Panc1 (cell line): ENCODE measurements around the gene SLC39A7. TPM values are rescaled to one million over a fixed set of nuclear protein-coding genes. Genes with fewer than 3 reads are reported as not detected.

ENCODE experiments used
- ATAC-seq: fragments of 200-7000 bp; cut with Tn5 transposase; 2 replicates; pipeline ENCODE4 v1.9.1; 2020; ENCODE audit warnings: mild to moderate bottlenecking, moderate library complexity
- BruUV-seq: library from RNA; stranded (reverse); fragments of 400-500 nt; replicated peaks from 2 replicates; lab custom pipeline; 2021; lab: Mats Ljungman, UMichigan
- CTCF ChIA-PET: fragments of 300-600 bp; sonication (Branson Sonifier 250); formaldehyde crosslinking; loops from one replicate; lab custom pipeline; 2022; ENCODE audit warnings: antibody characterized with exemption; lab: Charles Lee
- POLR2A ChIA-PET: fragments of 300-600 bp; sonication (Branson Sonifier 250); formaldehyde crosslinking; loops from one replicate; lab custom pipeline; 2022; ENCODE audit warnings: antibody characterized with exemption; lab: Charles Lee
- DNase-seq: peaks from one replicate; pipeline ENCODE4 v3.0.0-alpha.2; 2010; ENCODE audit warnings: low read depth, low spot score
- H3K27ac ChIP-seq: 2 replicates; pipeline ENCODE4 v1.5.1; 2011; ENCODE audit warnings: mild to moderate bottlenecking, low read length, inconsistent platforms
- H3K27me3 ChIP-seq: fragments of 200-500 bp; sonication (Bioruptor generic); 2 replicates; pipeline ENCODE4 v1.6.0; 2014; ENCODE audit warnings: low read length, inconsistent platforms; ENCODE audit not compliant: control insufficient read depth, insufficient read depth
- H3K36me3 ChIP-seq: fragments of 200-500 bp; sonication (Bioruptor generic); 2 replicates; pipeline ENCODE4 v1.5.1; 2014; ENCODE audit warnings: inconsistent platforms, mild to moderate bottlenecking, low read length, moderate library complexity; ENCODE audit not compliant: control insufficient read depth, insufficient read depth
- H3K4me1 ChIP-seq: 2 replicates; pipeline ENCODE4 v1.5.1; 2011; ENCODE audit warnings: inconsistent platforms, mild to moderate bottlenecking, low read length, moderate library complexity; ENCODE audit not compliant: control insufficient read depth, insufficient read depth
- H3K4me3 ChIP-seq, 2 experiments: 2 replicates each; pipeline ENCODE4 v1.5.1; 2011 to 2012; ENCODE audit warnings: low read depth in 2 of 2, low read length in 2 of 2, mild to moderate bottlenecking in 2 of 2, inconsistent platforms in 1 of 2, moderate library complexity in 1 of 2
- H3K9me3 ChIP-seq: fragments of 200-500 bp; sonication (Bioruptor generic); 2 replicates; pipeline ENCODE4 v1.5.1; 2014; ENCODE audit warnings: low read depth, mild to moderate bottlenecking, inconsistent platforms, low read length, moderate library complexity; ENCODE audit not compliant: control insufficient read depth, insufficient read depth
- CTCF ChIP-seq: fragments of 450-650 bp; IDR thresholded peaks from 2 replicates; pipeline ENCODE4 v1.5.1; 2017; ENCODE audit warnings: mild to moderate bottlenecking
- POLR2AphosphoS5 ChIP-seq: IDR thresholded peaks from 2 replicates; pipeline ENCODE4 v1.6.1; 2012; ENCODE audit warnings: mild to moderate bottlenecking, low read depth, low read length, moderate library complexity
- REST ChIP-seq, 2 experiments: IDR thresholded peaks; 2 replicates each; pipeline ENCODE4 v1.6.1; 2011 to 2012; ENCODE audit warnings: low read depth in 2 of 2, control low read depth in 1 of 2, low read length in 1 of 2, mild to moderate bottlenecking in 1 of 2, moderate library complexity in 1 of 2; ENCODE audit not compliant: insufficient read depth in 1 of 2
- SIN3A ChIP-seq: IDR thresholded peaks from 2 replicates; pipeline ENCODE4 v1.6.1; 2012; ENCODE audit warnings: low read depth, mild to moderate bottlenecking, low read length, moderate library complexity, borderline replicate concordance; ENCODE audit not compliant: insufficient read depth
- TCF7L2 ChIP-seq: IDR thresholded peaks from 2 replicates; pipeline ENCODE4 v1.6.1; 2011; ENCODE audit warnings: mild to moderate bottlenecking, low read depth, low read length, inconsistent platforms
- in situ Hi-C: cut with HindIII; loops from 2 replicates; pipeline ENCODE4 v1.10.0; 2016; ENCODE audit warnings: low sequenced_read_pairs, low pct_unique_long_range_greater_than_20kb
- intact Hi-C: fragments of 100-400 bp; cut with micrococcal nuclease; formaldehyde crosslinking; loops from one replicate; pipeline ENCODE4 v1.10.0; 2022; ENCODE audit not compliant: unreplicated experiment
- total RNA-seq: library from RNA; stranded (reverse); gene quantifications from one replicate; pipeline ENCODE4 v1.2.1, GENCODE V29; 2021; ENCODE audit not compliant: unreplicated experiment

Gene SLC39A7
- total RNA-seq, 1 experiment from 2014 or later = 135 TPM

GRCh38 chr6:33208091-33208967, 7.7 kb downstream of the SLC39A7 start, which contains the start of gene RING1:
TSS of gene RING1 (plus strand) at chr6:33208500. CDS start at chr6:33208823, 323 bp downstream.
- no TSS peak for BruUV-seq
- no peak for DNase-seq
- intact Hi-C loops = no loop called here

GRCh38 chr6:33209856-33210255, 9.2 kb downstream of the SLC39A7 start:
- Histone ChIP-seq H3K9me3 (no peaks in the 10 kb centered on the region), H3K27me3 (no peaks in the 10 kb centered on the region), H3K4me3 (no peak overlapping the region), H3K27ac (no peak overlapping the region), H3K4me1 (peaks cover 34% of the 10 kb centered on the region), H3K36me3 (no peaks in the 10 kb centered on the region; the same call in 1 of the 2 replicates)
- ATAC-seq (no peak), DNase-seq (no peak)
- in situ Hi-C loops = no loop called here
- POLR2A ChIA-PET = interaction anchor here (1.4 kb wide), 1 partner anchor 238 kb away, joined by 3 read pairs; no protein-coding TSS in a partner anchor
- CTCF ChIA-PET = no interaction called here
- TF ChIP-seq REST (IDR thresholded peaks at IDR 0.05; ENCODE audit: insufficient read depth in 1 of 2, low read depth in 2 of 2, low read length in 1 of 2) (no peak), POLR2AphosphoS5 (no peak), SIN3A (no peak), TCF7L2 (no peak), CTCF (no peak)
- BruUV-seq = no TSS peak
- intact Hi-C loops = no loop called here

More at GRCh38 chr6:33208091-33208967, 7.7 kb downstream of the SLC39A7 start, which contains the start of gene RING1:
- Histone ChIP-seq H3K27ac (peak within 1 kb of the TSS; percentile 95), H3K4me3 (peak within 1 kb of the TSS; percentile 84 to 92), H3K9me3 (no peaks in the 10 kb centered on the region), H3K27me3 (no peaks in the 10 kb centered on the region), H3K4me1 (peaks cover 39% of the 10 kb centered on the region), H3K36me3 (no peaks in the 10 kb centered on the region; the same call in 1 of the 2 replicates)
- CTCF ChIA-PET = interaction anchor here (0.7 kb wide), 1 partner anchor 30 kb away, joined by 3 read pairs; no protein-coding TSS in a partner anchor
- POLR2A ChIA-PET = interaction anchor here (0.5 to 1.4 kb wide), 3 partner anchors 10 to 236 kb away, joined by 3 to 9 read pairs (median 6); no protein-coding TSS in a partner anchor
- ATAC-seq = peak; percentile 69
- TF ChIP-seq SIN3A (peak; percentile 93; the same call in 1 of the 2 replicates), REST (IDR thresholded peaks at IDR 0.05; ENCODE audit: insufficient read depth in 1 of 2, low read depth in 2 of 2, low read length in 1 of 2) (0 out of 4 replicates have a peak, but pooled peaks of 1 of the 2 experiments have one; percentile 57), POLR2AphosphoS5 (peak; percentile 67), TCF7L2 (no peak)
- in situ Hi-C loops = no loop called here
